GM12891 (cell line): ENCODE data around the gene SEMA3G.

Experiments used
- POLR2A ChIP-seq: IDR thresholded peaks from 2 replicates; pipeline ENCODE4 v1.6.1; 2011; ENCODE audit warnings: low read depth, low read length, control low read depth
- TAF1 ChIP-seq: IDR thresholded peaks from 2 replicates; pipeline ENCODE4 v1.6.1; 2011; ENCODE audit warnings: low read depth, low read length, control low read depth

- TF ChIP-seq POLR2A = no peak
- no peak for TF ChIP-seq TAF1
Observed at GRCh38 chr3:52479877-52480575, 35.1 kb upstream of the SEMA3G start.
